IMR-90 (cell line): ENCODE measurements around the gene LAG3. TPM values are rescaled to one million over a fixed set of nuclear protein-coding genes. Genes with fewer than 3 reads are reported as not detected.

Source experiments
- ATAC-seq: fragments of 200-7000 bp; cut with Tn5 transposase; 2 replicates; pipeline ENCODE4 v1.9.1; 2020; ENCODE audit warnings: low read depth, mild to moderate bottlenecking, moderate library complexity
- BruUV-seq: library from RNA; stranded (reverse); fragments of 400-500 nt; replicated peaks from 2 replicates; lab custom pipeline; 2021; lab: Mats Ljungman, UMichigan
- CTCF ChIA-PET: fragments of 300-600 bp; formaldehyde crosslinking; extraction: SDS; loops from one replicate; lab custom pipeline; 2021; ENCODE audit warnings: antibody characterized with exemption; lab: Yijun Ruan, JAX
- POLR2A ChIA-PET: fragments of 300-600 bp; sonication (Branson Sonifier 250); formaldehyde crosslinking; loops from one replicate; lab custom pipeline; 2022; ENCODE audit warnings: antibody characterized with exemption; ENCODE audit not compliant: unreplicated experiment; lab: Charles Lee
- DNase-seq: peaks from one replicate; pipeline ENCODE4 v3.0.0; 2013
- H2AFZ ChIP-seq: replicated peaks from 2 replicates; pipeline ENCODE3; 2013; ENCODE audit warnings: low read length, mild to moderate bottlenecking; ENCODE audit not compliant: poor library complexity
- H2AK5ac ChIP-seq: 2 replicates; pipeline ENCODE4 v1.6.1; 2013; ENCODE audit warnings: low read depth, low read length, inconsistent platforms
- H2AK9ac ChIP-seq: replicated peaks from 2 replicates; pipeline ENCODE3; 2013; ENCODE audit warnings: mild to moderate bottlenecking, low read depth, low read length, moderate library complexity; ENCODE audit not compliant: poor library complexity
- H2BK120ac ChIP-seq: 2 replicates; pipeline ENCODE4 v1.6.1; 2013; ENCODE audit warnings: low read depth, low read length, inconsistent platforms
- H2BK15ac ChIP-seq: 3 replicates; pipeline ENCODE4 v1.6.1; 2013; ENCODE audit warnings: low read depth, low read length, inconsistent platforms
- H2BK20ac ChIP-seq: 2 replicates; pipeline ENCODE4 v1.6.1; 2013; ENCODE audit warnings: low read depth, mild to moderate bottlenecking, inconsistent platforms, low read length, moderate library complexity
- H2BK5ac ChIP-seq: 2 replicates; pipeline ENCODE4 v1.6.1; 2013; ENCODE audit warnings: mild to moderate bottlenecking, low read depth, low read length, inconsistent platforms; ENCODE audit not compliant: poor library complexity, severe bottlenecking
- H3K14ac ChIP-seq: replicated peaks from 2 replicates; pipeline ENCODE4 v1.6.1; 2013; ENCODE audit warnings: low read depth, low read length, inconsistent platforms
- H3K18ac ChIP-seq: 2 replicates; pipeline ENCODE4 v1.6.1; 2013; ENCODE audit warnings: low read depth, low read length, control low read depth
- H3K23ac ChIP-seq: 2 replicates; pipeline ENCODE4 v1.6.1; 2013; ENCODE audit warnings: low read depth, low read length, inconsistent platforms
- H3K27ac ChIP-seq: 2 replicates; pipeline ENCODE4 v1.5.1; 2013; ENCODE audit warnings: mild to moderate bottlenecking, control low read depth, low read length; ENCODE audit not compliant: insufficient read depth
- H3K27me3 ChIP-seq: 2 replicates; pipeline ENCODE4 v1.6.1; 2013; ENCODE audit warnings: low read length; ENCODE audit not compliant: control insufficient read depth, insufficient read depth
- H3K36me3 ChIP-seq: 2 replicates; pipeline ENCODE4 v1.6.1; 2013; ENCODE audit warnings: low read length, mixed read lengths; ENCODE audit not compliant: control insufficient read depth, insufficient read depth
- H3K4ac ChIP-seq: 2 replicates; pipeline ENCODE4 v1.6.1; 2013; ENCODE audit warnings: low read depth, low read length, inconsistent platforms
- H3K4me1 ChIP-seq: 2 replicates; pipeline ENCODE4 v1.6.1; 2013; ENCODE audit warnings: low read length, mixed read lengths; ENCODE audit not compliant: control insufficient read depth, insufficient read depth
- H3K4me2 ChIP-seq: 2 replicates; pipeline ENCODE4 v1.6.1; 2013; ENCODE audit warnings: low read depth, mild to moderate bottlenecking, control low read depth, low read length, moderate library complexity
- H3K4me3 ChIP-seq: 2 replicates; pipeline ENCODE4 v1.5.1; 2013; ENCODE audit warnings: low read depth, mild to moderate bottlenecking, control low read depth, low read length, moderate library complexity; ENCODE audit not compliant: insufficient read depth
- H3K56ac ChIP-seq: 2 replicates; pipeline ENCODE4 v1.6.1; 2013; ENCODE audit warnings: low read length, inconsistent platforms; ENCODE audit not compliant: insufficient read depth; ENCODE audit errors: extremely low read depth
- H3K79me1 ChIP-seq, 2 experiments: 2 replicates each; pipeline ENCODE4 v1.6.1; 2013; ENCODE audit warnings: low read length in 2 of 2, inconsistent platforms in 1 of 2, low read depth in 1 of 2
- H3K9ac ChIP-seq: 2 replicates; pipeline ENCODE4 v1.6.1; 2013; ENCODE audit warnings: low read depth, low read length, control low read depth
- H3K9me1 ChIP-seq: 2 replicates; pipeline ENCODE4 v1.6.1; 2013; ENCODE audit warnings: low read length, inconsistent platforms; ENCODE audit not compliant: insufficient read depth
- H3K9me3 ChIP-seq: 2 replicates; pipeline ENCODE4 v1.6.1; 2013; ENCODE audit warnings: low read length; ENCODE audit not compliant: control insufficient read depth, insufficient read depth
- H4K20me1 ChIP-seq: 2 replicates; pipeline ENCODE4 v1.6.1; 2013; ENCODE audit warnings: low read length, inconsistent platforms; ENCODE audit not compliant: insufficient read depth
- H4K5ac ChIP-seq: 2 replicates; pipeline ENCODE4 v1.6.1; 2013; ENCODE audit warnings: mild to moderate bottlenecking, low read depth, low read length, control low read depth
- H4K8ac ChIP-seq, 2 experiments: 2 replicates each; pipeline ENCODE4 v1.6.1; 2013; ENCODE audit warnings: low read depth in 2 of 2, low read length in 2 of 2, control low read depth in 1 of 2, inconsistent platforms in 1 of 2
- H4K91ac ChIP-seq: 2 replicates; pipeline ENCODE4 v1.6.1; 2013; ENCODE audit warnings: low read depth, low read length, inconsistent platforms; ENCODE audit not compliant: insufficient read depth
- BHLHE40 ChIP-seq: fragments of 150-350 bp; IDR thresholded peaks from 2 replicates; pipeline ENCODE4 v1.6.1; 2016; ENCODE audit warnings: mild to moderate bottlenecking, low read depth, low read length
- CEBPB ChIP-seq: IDR thresholded peaks from 2 replicates; pipeline ENCODE4 v1.6.1; 2012; ENCODE audit warnings: low read depth, low read length, improper control_type of control experiment
- CHD1 ChIP-seq: IDR thresholded peaks from 2 replicates; pipeline ENCODE4 v1.6.1; 2012; ENCODE audit warnings: low read depth, low read length, improper control_type of control experiment
- CTCF ChIP-seq: conservative IDR thresholded peaks from 2 replicates; pipeline ENCODE4 v1.5.1; 2012; ENCODE audit warnings: mild to moderate bottlenecking, low read depth, low read length, improper control_type of control experiment
- ELK1 ChIP-seq: fragments of 150-350 bp; IDR thresholded peaks from 2 replicates; pipeline ENCODE4 v1.6.1; 2016; ENCODE audit warnings: low read depth, mild to moderate bottlenecking, low read length, moderate library complexity, borderline replicate concordance
- MAZ ChIP-seq: IDR thresholded peaks from 2 replicates; pipeline ENCODE4 v1.6.1; 2012; ENCODE audit warnings: low read depth, mild to moderate bottlenecking, low read length, improper control_type of control experiment, moderate library complexity, borderline replicate concordance
- NFE2L2 ChIP-seq: fragments of 150-350 bp; IDR thresholded peaks from 2 replicates; pipeline ENCODE4 v1.6.1; 2016; ENCODE audit warnings: low read depth, mild to moderate bottlenecking, low read length
- POLR2A ChIP-seq: IDR thresholded peaks from 2 replicates; pipeline ENCODE4 v1.6.1; 2012; ENCODE audit warnings: mild to moderate bottlenecking, low read depth, low read length
- RAD21 ChIP-seq: IDR thresholded peaks from 2 replicates; pipeline ENCODE4 v1.6.1; 2012; ENCODE audit warnings: low read length, improper control_type of control experiment
- RFX5 ChIP-seq: IDR thresholded peaks from 2 replicates; pipeline ENCODE4 v1.8.0; 2012; ENCODE audit warnings: low read depth, mild to moderate bottlenecking, low read length, moderate library complexity
- SMC3 ChIP-seq: fragments of 150-350 bp; IDR thresholded peaks from 2 replicates; pipeline ENCODE4 v1.6.1; 2016; ENCODE audit warnings: low read depth, mild to moderate bottlenecking, antibody characterized with exemption, low read length, moderate library complexity
- USF2 ChIP-seq: fragments of 150-350 bp; IDR thresholded peaks from 2 replicates; pipeline ENCODE4 v1.6.1; 2017; ENCODE audit warnings: mild to moderate bottlenecking, antibody characterized with exemption, low read length, low read depth
- WGBS, 2 experiments: methylation state at CpG; one replicate each; pipeline versions ENCODE4 v1.1.5 to v1.1.7; 2013; ENCODE audit warnings: missing lambda C conversion rate in 2 of 2; ENCODE audit not compliant: insufficient read length in 1 of 2; ENCODE audit errors: extremely low coverage in 2 of 2; 5-methylcytosine and 5-hydroxymethylcytosine counted together
- dilution Hi-C: fragments of 300-500 bp; cut with HindIII; formaldehyde crosslinking; loops from one replicate; pipeline ENCODE4 v1.14.3; 2018; ENCODE audit warnings: low sequenced_read_pairs; ENCODE audit not compliant: unreplicated experiment
- in situ Hi-C: fragments of 300-500 bp; cut with MboI; formaldehyde crosslinking; loops from 3 replicates; pipeline ENCODE4 v1.14.3; 2019; ENCODE audit warnings: low sequenced_read_pairs, inconsistent platforms, mixed read lengths
- intact Hi-C: fragments of 100-400 bp; cut with micrococcal nuclease; formaldehyde crosslinking; loops from 2 replicates; pipeline ENCODE4 v1.10.0; 2022
- polyA plus RNA-seq, 3 experiments: library from polyadenylated mRNA; depleted of rRNA; stranded (reverse); fragments of >200 nt; gene quantifications; 2 replicates each; pipeline ENCODE4 v1.2.3, GENCODE V29; 2012; ENCODE audit warnings: low replicate concordance in 1 of 3
- total RNA-seq: library from RNA; depleted of rRNA; stranded (reverse); fragments of >200 nt; gene quantifications from 2 replicates; pipeline ENCODE4 v1.2.3, GENCODE V29; 2012

Gene LAG3
- total and polyA plus RNA-seq, 2 of the 4 experiments (the other 2 are of a cell fraction) = 0.41 TPM; not detected in 1

GRCh38 chr12:6775185-6776174, 3.2 kb downstream of the LAG3 start:
- TF ChIP-seq POLR2A (no peak), BHLHE40 (no peak), ELK1 (no peak), CTCF (no peak), USF2 (no peak), RAD21 (no peak), NFE2L2 (no peak), MAZ (no peak), RFX5 (no peak), CHD1 (no peak), CEBPB (no peak), SMC3 (no peak)
- Histone ChIP-seq H2AK9ac (no peak overlapping the region), H3K4ac (no peak overlapping the region), H3K18ac (no peak overlapping the region), H2AK5ac (no peak overlapping the region), H4K8ac (no peak overlapping the region), H3K9me3 (no peaks in the 10 kb centered on the region), H2BK15ac (no peak overlapping the region), H3K4me3 (no peak overlapping the region), H3K23ac (no peak overlapping the region), H2BK20ac (no peak overlapping the region), H2BK120ac (no peak overlapping the region), H3K56ac (no peak overlapping the region), H4K91ac (no peak overlapping the region), H3K36me3 (peaks cover 10% of the 10 kb centered on the region), H4K20me1 (no peaks in the 10 kb centered on the region; the same call in 1 of the 2 replicates), H2BK5ac (no peak overlapping the region), H3K79me1 (peaks cover 0 to 10% of the 10 kb centered on the region in 2 experiments; a peak in 1 of 4 replicates), H3K9me1 (no peaks in the 10 kb centered on the region), H2AFZ (no peak overlapping the region), H3K14ac (no peak overlapping the region), H3K4me1 (peaks cover 6% of the 10 kb centered on the region; the same call in 1 of the 2 replicates), H3K27me3 (no peaks in the 10 kb centered on the region), H4K5ac (no peak overlapping the region), H3K9ac (no peak overlapping the region), H3K27ac (no peak overlapping the region), H3K4me2 (no peak overlapping the region)
- dilution Hi-C loops = no loop called here
- ChIA-PET POLR2A (interaction anchor here (0.7 kb wide), 2 partner anchors 8 to 10 kb away, joined by 4 read pairs; partner anchors contain the start of gene PTMS), CTCF (no interaction called here)
- intact Hi-C loops = no loop called here
- ATAC-seq (no peak), DNase-seq (no peak)
- no TSS peak for BruUV-seq
- in situ Hi-C loops = no loop called here
- 80% methylated on average over 1 of the region's 16 CpGs; no CpG with 5 or more reads in 1 of the 2 experiments for WGBS, 2 experiments
